HG03520 (cell line): ENCODE results near the gene ANO2.
"Not testable (repeated sequence)": the region's sequence is repeated elsewhere in the genome, so short reads cannot be mapped to it uniquely, and the experiment has no call there.

Experiments
- ATAC-seq: cut with Tn5 transposase; IDR thresholded peaks from one replicate; pipeline ENCODE4 v1.9.1; 2021; ENCODE audit warnings: mild to moderate bottlenecking, moderate library complexity; ENCODE audit not compliant: unreplicated experiment

ANO2 gene

GRCh38 chr12:5889381-5890047 lies 55.5 kb downstream of the ANO2 start:
- no peak for ATAC-seq

- ATAC-seq = no peak
Observed at GRCh38 chr12:5888816-5889315, 56.2 kb downstream of the ANO2 start.

- not testable (repeated sequence) for ATAC-seq
Observed at GRCh38 chr12:5887819-5888218, 57.2 kb downstream of the ANO2 start.

GRCh38 chr12:5884866-5885265 lies 60.2 kb downstream of the ANO2 start:
- ATAC-seq = no peak

GRCh38 chr12:5884285-5884684 lies 60.8 kb downstream of the ANO2 start:
- ATAC-seq = no peak

GRCh38 chr12:5882511-5883190 lies 62.4 kb downstream of the ANO2 start:
- ATAC-seq = no peak

GRCh38 chr12:5881666-5882065 lies 63.4 kb downstream of the ANO2 start:
- ATAC-seq = no peak

GRCh38 chr12:5881101-5881606 lies 63.9 kb downstream of the ANO2 start:
- ATAC-seq = no peak

- no peak for ATAC-seq
Observed at GRCh38 chr12:5875851-5876250, 69.2 kb downstream of the ANO2 start.

- no peak for ATAC-seq
Observed at GRCh38 chr12:5874514-5874913, 70.5 kb downstream of the ANO2 start.

- no peak for ATAC-seq
Observed at GRCh38 chr12:5873281-5873919, 71.7 kb downstream of the ANO2 start.

- ATAC-seq = no peak
Observed at GRCh38 chr12:5872745-5873144, 72.3 kb downstream of the ANO2 start.

GRCh38 chr12:5871741-5872140 lies 73.3 kb downstream of the ANO2 start:
- no peak for ATAC-seq

- ATAC-seq = no peak
Observed at GRCh38 chr12:5870183-5870582, 74.9 kb downstream of the ANO2 start.

- no peak for ATAC-seq
Observed at GRCh38 chr12:5868625-5869295, 76.3 kb downstream of the ANO2 start.

- ATAC-seq = no peak
Observed at GRCh38 chr12:5865397-5865796, 79.7 kb downstream of the ANO2 start.

- no peak for ATAC-seq
Observed at GRCh38 chr12:5864972-5865371, 80.1 kb downstream of the ANO2 start.

- no peak for ATAC-seq
Observed at GRCh38 chr12:5864301-5864700, 80.8 kb downstream of the ANO2 start.

GRCh38 chr12:5861416-5861815 lies 83.6 kb downstream of the ANO2 start:
- no peak for ATAC-seq

GRCh38 chr12:5856692-5857091 lies 88.4 kb downstream of the ANO2 start:
- no peak for ATAC-seq

GRCh38 chr12:5846950-5847349 lies 98.1 kb downstream of the ANO2 start:
- ATAC-seq = no peak
